Immature natural killer cell (primary cell): ENCODE measurements around the gene TP73. TPM values are rescaled to one million over a fixed set of nuclear protein-coding genes. Genes with fewer than 3 reads are reported as not detected.

Source experiments
- DNase-seq, 3 donors: peaks; one replicate each; pipeline ENCODE4 v3.0.0; 2022; ENCODE audit warnings: mixed read lengths in 1 of 3
- H3K27ac Mint-ChIP-seq, 6 donors: one replicate each; pipeline ENCODE4 v1.8.0; 2020; ENCODE audit warnings: mixed read lengths in 6 of 6, mild to moderate bottlenecking in 5 of 6, inconsistent platforms in 4 of 6, moderate library complexity in 3 of 6
- H3K27me3 Mint-ChIP-seq, 3 donors: one replicate each; pipeline ENCODE4 v1.8.0; 2020 to 2021; ENCODE audit warnings: low read depth in 3 of 3, mild to moderate bottlenecking in 3 of 3, mixed read lengths in 3 of 3, moderate library complexity in 3 of 3, inconsistent platforms in 1 of 3
- H3K36me3 Mint-ChIP-seq, 3 donors: one replicate each; pipeline ENCODE4 v1.8.0; 2020; ENCODE audit warnings: mixed read lengths in 3 of 3, inconsistent platforms in 2 of 3, mild to moderate bottlenecking in 2 of 3
- H3K4me1 Mint-ChIP-seq, 2 donors: one replicate each; pipeline ENCODE4 v1.8.0; 2020; ENCODE audit warnings: inconsistent platforms in 2 of 2, mild to moderate bottlenecking in 2 of 2, mixed read lengths in 2 of 2, moderate library complexity in 1 of 2
- H3K4me3 Mint-ChIP-seq, 5 donors: one replicate each; pipeline ENCODE4 v1.8.0; 2020; ENCODE audit warnings: mild to moderate bottlenecking in 5 of 5, mixed read lengths in 5 of 5, inconsistent platforms in 3 of 5, moderate library complexity in 3 of 5
- H3K9me3 Mint-ChIP-seq, 6 donors: one replicate each; pipeline ENCODE4 v1.8.0; 2020; ENCODE audit warnings: mild to moderate bottlenecking in 6 of 6, mixed read lengths in 6 of 6, inconsistent platforms in 4 of 6, moderate library complexity in 3 of 6
- polyA plus RNA-seq, 3 donors: library from polyadenylated mRNA; unstranded; fragments of 300-500 nt; fragmentation: Illumina TruSeq; gene quantifications; one replicate each; pipeline ENCODE4 v1.2.3, GENCODE V29; 2021

TP73 gene
- polyA plus RNA-seq, 3 donors from 2014 or later = not detected

DNA sequence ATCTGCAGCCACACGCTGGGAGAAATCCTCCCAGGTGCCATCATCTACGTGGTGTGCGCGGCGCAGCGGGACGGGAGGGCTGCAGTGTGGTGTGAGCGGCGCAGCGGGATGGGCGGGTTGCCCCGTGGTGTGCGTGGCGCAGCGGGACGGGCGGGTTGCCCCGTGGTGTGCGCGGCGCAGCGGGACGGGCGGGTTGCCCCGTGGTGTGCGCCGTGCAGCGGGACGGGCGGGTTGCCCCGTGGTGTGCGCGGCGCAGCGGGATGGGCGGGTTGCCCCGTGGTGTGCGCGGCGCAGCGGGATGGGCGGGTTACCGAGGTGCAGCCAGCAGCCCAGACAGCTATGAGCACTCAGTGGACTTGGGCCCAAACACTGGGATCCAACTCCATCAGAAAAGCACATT is 7.1 kb upstream of the TP73 start:
- no peak for DNase-seq
- H3K36me3 Mint-ChIP-seq = peaks cover 3 to 29% (median 12%) of the 10 kb centered on the region in 3 donors
- no peak overlapping the region for H3K4me3 Mint-ChIP-seq
- peaks cover 2 to 3% (median 3%) of the 10 kb centered on the region in 3 donors for H3K27me3 Mint-ChIP-seq
- peaks cover 17 to 30% of the 10 kb centered on the region in 2 donors for H3K4me1 Mint-ChIP-seq
- H3K9me3 Mint-ChIP-seq = no peaks in the 10 kb centered on the region
- H3K27ac Mint-ChIP-seq = no peak overlapping the region

DNA sequence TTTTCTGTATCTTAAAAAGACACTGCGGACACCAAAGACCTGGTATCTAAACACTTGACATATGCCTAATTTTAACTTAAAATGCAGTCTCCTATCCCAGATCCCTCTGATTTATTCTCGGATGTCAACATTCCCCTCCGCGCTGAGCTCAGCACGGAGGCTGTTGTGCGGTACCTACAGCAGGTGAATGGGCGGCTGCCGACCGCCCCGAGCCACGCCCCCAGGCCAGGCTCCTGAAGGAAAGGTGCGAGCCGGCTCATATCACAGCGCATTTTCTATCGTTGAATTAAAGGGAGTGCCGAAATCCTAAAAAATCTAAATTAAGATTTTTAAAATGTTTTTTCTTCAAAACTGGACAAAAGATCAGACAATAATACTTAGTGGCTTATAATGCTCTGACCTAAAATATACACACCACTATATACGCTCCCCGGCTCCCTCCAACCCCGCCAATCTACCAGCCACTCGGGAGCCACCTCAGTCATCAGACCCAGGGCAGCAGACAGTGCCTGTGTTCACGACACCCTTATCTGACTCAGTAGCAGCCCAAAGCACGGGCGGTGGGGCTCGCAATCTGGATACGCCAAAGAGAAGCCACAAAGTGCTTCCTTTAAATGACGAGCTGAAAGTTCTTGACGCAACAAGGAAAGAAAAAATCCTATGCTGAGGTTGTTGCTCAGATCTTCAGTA is 6.5 kb upstream of the TP73 start:
- Mint-ChIP-seq H3K9me3 (no peaks in the 10 kb centered on the region), H3K4me3 (no peak overlapping the region), H3K27me3 (peaks cover 3 to 5% (median 5%) of the 10 kb centered on the region in 3 donors), H3K36me3 (peaks cover 3 to 29% (median 12%) of the 10 kb centered on the region in 3 donors), H3K27ac (peak overlapping the region in 1 of 6 donors; percentile 50), H3K4me1 (peaks cover 19 to 34% of the 10 kb centered on the region in 2 donors)
- DNase-seq = no peak

DNA sequence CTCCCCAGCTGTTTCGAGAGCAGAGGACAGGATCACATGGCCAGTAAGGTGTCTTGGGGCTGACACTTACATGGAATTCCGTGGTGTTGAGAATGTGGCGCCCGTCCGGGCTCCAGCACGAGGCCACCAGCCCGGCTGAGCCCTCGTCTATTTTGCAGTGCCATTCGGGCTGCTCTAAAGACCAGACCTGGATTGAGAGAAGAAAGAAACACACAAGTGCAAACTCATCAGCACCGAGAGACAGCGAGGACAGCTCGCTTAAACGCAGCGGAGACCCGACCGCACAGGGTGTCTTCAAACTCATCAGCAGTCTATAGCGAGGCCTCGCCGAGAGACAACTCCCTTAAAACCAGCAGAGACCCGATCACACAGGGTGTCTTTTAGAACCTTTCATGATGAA is 5.7 kb upstream of the TP73 start:
- Mint-ChIP-seq H3K36me3 (peaks cover 3 to 28% (median 12%) of the 10 kb centered on the region in 3 donors), H3K27ac (no peak overlapping the region), H3K27me3 (peaks cover 5 to 7% (median 7%) of the 10 kb centered on the region in 3 donors), H3K4me1 (peaks cover 22 to 34% of the 10 kb centered on the region in 2 donors), H3K4me3 (no peak overlapping the region), H3K9me3 (no peaks in the 10 kb centered on the region)
- no peak for DNase-seq

DNA sequence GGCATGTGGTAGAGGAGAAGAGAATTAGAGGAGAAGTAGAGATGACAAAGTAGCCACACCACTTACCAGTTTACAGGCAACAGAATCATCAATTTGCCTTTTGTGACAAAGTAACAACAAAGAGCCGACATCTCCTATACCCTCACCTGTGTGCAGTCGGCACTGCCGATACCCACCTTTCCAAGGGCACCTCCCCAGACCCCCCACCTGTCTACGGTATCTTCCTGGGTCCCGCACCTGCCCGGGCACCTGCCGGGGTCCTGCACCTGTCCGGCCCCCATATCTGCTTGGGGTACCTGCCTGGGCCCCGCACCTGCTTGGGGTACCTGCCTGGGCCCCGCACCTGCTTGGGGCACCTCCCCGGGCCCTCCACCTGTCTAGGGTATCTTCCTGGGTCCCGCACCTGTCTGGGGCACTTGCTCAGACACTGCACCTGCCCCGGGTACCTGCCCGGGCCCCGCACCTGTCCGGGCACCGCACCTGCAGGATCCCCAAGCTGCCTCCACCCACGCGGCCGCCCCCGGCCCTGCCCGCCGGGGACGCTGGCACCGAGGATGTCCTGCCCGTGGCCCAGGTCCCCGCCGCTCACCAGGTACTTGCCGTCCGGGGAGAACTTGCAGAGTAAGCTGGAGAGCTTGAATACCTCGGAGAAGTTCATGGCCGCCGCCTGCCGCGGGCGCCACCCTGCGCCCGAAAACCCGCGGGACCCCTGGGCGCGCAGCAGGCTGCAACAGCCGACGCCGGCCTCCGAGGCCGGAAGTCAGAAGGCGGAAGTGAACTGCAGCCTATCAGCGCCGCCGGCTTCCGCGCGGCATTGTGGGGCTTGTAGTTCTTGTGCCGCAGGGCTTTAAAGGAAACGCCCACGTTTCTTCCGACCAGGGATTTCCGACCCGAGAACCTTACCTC is 2.7 kb upstream of the TP73 start, which contains the start of gene WRAP73:
Gene WRAP73 (minus strand): TSS at position 762 of the 906 bp plus-strand sequence. CDS start 104 bp downstream, at position 658.
- peak within 1 kb of the TSS; percentile 82 to 88 (median 86) for H3K4me3 Mint-ChIP-seq
- no peaks in the 10 kb centered on the region for H3K9me3 Mint-ChIP-seq
- peaks cover 13 to 16% (median 14%) of the 10 kb centered on the region in 3 donors for H3K27me3 Mint-ChIP-seq
- peaks cover 3 to 12% (median 3%) of the 10 kb centered on the region in 3 donors for H3K36me3 Mint-ChIP-seq
- peak within 1 kb of the TSS in 5 of 6 donors; percentile 51 to 84 (median 66) for H3K27ac Mint-ChIP-seq
- peak; percentile 81 to 85 (median 84) for DNase-seq
- peaks cover 21 to 34% of the 10 kb centered on the region in 2 donors for H3K4me1 Mint-ChIP-seq

DNA sequence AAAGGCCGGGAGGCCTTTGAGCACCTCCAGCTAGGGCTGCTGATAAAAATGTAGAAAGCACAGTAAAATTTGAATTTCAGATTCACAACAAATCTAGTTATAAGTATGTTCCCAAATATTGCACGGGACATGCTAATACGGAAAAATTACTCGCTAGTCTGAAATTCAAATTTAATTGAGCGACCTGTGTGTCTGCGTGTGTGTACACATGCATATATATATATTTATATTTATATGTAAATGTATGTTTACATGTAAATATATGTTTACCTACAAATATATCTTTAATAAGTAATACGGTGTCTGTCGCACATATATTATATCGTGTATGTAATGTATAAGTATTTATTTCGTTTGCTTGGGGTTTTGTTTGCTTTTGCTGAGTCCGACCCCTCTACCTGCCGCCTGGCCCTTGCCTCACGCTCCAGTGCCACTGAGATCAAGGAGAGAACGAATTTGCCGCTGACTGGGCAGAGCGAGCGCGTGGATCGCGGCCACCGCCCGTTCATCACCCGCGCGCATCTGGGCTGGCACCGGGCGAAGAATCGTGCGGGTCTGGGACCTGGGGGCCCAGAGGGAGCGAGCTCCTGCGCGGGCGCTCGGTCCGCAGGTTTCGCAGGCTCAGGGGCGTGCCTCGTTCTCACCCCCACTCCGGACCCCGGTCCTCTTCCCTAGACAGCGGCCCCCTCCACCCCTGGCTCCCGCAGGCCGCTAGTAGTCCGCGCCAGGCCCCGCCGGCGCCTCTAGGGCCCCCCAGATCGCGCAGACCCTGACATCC is 1.9 kb upstream of the TP73 start:
- Mint-ChIP-seq H3K36me3 (peaks cover 0 to 6% (median 3%) of the 10 kb centered on the region in 3 donors), H3K4me3 (peak overlapping the region; percentile 81 to 88 (median 82)), H3K27me3 (peaks cover 13 to 18% (median 16%) of the 10 kb centered on the region in 3 donors), H3K9me3 (no peaks in the 10 kb centered on the region), H3K27ac (peak overlapping the region in 4 of 6 donors; percentile 4 to 84 (median 54)), H3K4me1 (peaks cover 21 to 34% of the 10 kb centered on the region in 2 donors)
- no peak for DNase-seq

DNA sequence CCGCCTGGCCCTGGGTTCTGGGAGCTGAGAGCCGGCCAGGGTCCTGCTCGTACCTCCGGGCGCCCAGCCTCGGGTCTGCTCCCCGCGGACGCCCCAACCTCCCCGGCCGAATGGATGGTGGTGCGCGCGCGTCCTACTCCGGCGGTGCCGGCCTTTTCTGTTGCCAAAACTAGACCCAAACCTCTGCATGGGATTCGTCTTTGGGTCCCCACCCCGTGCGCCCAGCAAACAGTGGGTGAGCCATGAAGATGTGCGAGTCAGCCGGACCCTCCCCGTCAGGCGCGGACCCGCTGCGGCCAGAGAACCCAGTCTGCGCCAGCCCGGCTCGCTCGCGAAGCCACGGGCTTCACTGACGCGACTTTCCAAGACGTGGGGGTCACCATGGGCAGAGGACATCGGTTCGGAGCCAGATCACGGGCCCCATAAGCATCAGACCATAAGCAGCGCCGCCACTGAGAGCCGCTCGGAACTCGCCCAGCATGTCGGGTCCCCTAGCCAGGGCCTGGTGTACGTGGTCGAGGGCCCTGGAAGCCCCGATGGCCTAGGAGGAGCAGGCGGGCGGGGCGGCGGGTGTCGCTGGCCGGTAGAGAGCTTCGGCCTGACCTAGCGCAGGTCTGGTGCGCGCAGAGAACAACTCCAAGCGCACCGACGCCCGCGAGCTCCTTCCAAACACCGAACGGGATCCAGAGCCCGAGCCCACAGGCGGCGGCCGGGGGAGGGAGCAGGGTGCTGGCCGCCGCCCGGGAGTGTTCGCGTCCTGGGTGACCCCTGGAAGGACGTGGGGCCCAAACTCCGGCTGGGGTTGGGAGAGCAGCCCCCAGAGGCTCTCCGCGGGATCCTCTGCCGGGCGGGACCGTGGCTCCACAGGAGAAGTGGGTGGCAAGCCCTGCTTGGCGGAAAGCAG is 1.0 kb upstream of the TP73 start:
- no peak for DNase-seq
- Mint-ChIP-seq H3K9me3 (no peaks in the 10 kb centered on the region), H3K36me3 (peaks cover 0 to 3% (median 0%) of the 10 kb centered on the region in 3 donors), H3K4me3 (peak overlapping the region in 4 of 5 donors; percentile 21 to 51 (median 40)), H3K4me1 (peaks cover 21 to 34% of the 10 kb centered on the region in 2 donors), H3K27ac (no peak overlapping the region), H3K27me3 (peaks cover 13 to 18% (median 16%) of the 10 kb centered on the region in 3 donors)

DNA sequence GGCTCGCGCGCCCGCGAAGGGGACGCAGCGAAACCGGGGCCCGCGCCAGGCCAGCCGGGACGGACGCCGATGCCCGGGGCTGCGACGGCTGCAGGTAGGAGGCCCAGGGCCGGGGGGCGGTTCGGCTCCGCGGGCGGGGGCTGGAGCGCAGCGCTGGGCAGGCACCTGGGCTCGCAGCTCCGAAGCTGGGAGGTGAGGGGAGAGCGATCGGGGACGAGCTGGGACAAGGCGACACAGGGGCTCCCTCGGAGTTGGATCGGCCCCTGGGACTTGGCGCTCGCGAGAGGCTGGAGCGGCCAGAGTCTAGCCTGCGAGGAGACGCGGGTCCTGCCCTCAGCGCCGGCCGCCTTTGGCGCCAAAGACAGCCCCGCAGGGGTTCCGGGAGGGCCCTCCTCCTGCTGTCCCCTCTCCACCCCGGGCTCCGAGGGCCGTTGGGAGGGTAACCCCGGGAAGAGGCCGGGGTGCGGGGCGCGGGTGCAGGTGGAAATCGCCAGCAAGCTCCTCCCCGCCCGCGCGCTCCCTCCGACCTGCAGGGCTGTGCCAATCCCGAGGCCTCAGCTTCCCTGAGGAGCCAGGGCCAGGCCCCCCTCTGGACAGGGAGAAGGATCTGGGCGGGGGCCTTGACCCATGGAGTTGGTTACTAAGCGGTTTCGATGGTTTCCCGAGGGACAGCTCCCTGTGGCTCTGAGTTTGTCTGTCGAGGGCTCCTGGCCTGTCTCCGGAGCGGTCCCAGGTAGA is 401 bp downstream of the TP73 start:
- peaks cover 14 to 21% (median 18%) of the 10 kb centered on the region in 3 donors for H3K27me3 Mint-ChIP-seq
- no peaks in the 10 kb centered on the region for H3K9me3 Mint-ChIP-seq
- H3K4me1 Mint-ChIP-seq = peaks cover 21 to 27% of the 10 kb centered on the region in 2 donors
- no peaks in the 10 kb centered on the region for H3K36me3 Mint-ChIP-seq
- DNase-seq = no peak
- no peak overlapping the region for H3K4me3 Mint-ChIP-seq
- no peak overlapping the region for H3K27ac Mint-ChIP-seq

DNA sequence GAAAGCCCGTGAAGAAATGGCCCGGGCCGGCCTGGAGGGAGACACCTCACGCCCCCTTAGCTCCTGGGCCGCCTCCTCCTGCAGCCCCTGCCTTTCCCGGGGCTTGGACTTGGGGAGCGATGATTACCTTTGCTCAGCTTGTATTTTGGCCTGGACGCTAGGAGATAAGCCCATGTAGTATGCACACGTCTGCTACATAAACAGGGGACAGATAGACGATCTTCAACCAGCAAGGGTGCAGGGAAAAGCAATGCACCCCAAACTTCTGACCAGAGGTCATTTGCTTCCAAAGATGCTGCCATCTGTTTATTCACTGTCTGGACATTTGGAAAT is 936 bp downstream of the TP73 start:
- no peak for DNase-seq
- H3K4me3 Mint-ChIP-seq = peak overlapping the region in 2 of 5 donors; percentile 47 to 52
- no peak overlapping the region for H3K27ac Mint-ChIP-seq
- peaks cover 14 to 24% (median 20%) of the 10 kb centered on the region in 3 donors for H3K27me3 Mint-ChIP-seq
- H3K4me1 Mint-ChIP-seq = peaks cover 19 to 21% of the 10 kb centered on the region in 2 donors
- H3K36me3 Mint-ChIP-seq = no peaks in the 10 kb centered on the region
- H3K9me3 Mint-ChIP-seq = no peaks in the 10 kb centered on the region

DNA sequence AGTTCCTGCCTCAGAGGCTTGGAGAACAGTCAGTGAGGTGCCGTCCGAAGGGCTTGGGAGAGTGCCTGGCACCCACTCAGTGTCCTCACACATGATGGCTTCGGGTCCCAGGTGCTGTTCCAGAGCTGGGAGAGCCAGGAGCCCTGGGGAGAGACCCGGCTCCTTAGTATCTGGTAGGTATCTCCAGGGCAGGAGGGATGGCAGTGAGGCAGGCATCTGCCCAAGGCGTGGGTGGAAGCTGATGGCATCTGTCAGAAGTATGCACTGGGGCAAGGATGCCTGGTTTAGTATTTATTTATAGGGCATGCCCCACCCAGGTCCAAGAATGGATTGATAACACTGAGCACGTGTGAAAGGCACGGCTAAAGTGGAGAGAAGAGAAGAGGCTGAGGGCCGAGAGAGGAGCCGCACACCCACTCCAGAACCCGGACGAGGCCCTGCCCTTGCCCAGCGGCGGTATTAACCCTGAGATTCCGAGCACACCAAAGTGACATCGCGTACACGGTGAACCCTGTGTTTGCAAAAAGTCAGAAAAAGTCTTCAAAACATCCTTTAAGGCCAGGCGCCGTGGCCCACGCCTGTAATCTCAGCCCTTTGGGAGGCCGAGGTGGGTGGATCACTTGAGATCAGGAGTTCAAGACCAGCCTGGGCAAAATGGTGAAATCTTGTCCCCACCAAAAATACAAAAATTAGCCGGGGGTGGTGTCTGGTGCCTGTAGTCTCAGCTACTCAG is 2.4 kb downstream of the TP73 start:
- Mint-ChIP-seq H3K4me3 (no peak overlapping the region), H3K27ac (no peak overlapping the region), H3K27me3 (peaks cover 16 to 27% (median 24%) of the 10 kb centered on the region in 3 donors), H3K36me3 (no peaks in the 10 kb centered on the region), H3K4me1 (peaks cover 9 to 10% of the 10 kb centered on the region in 2 donors), H3K9me3 (no peaks in the 10 kb centered on the region)
- DNase-seq = no peak

DNA sequence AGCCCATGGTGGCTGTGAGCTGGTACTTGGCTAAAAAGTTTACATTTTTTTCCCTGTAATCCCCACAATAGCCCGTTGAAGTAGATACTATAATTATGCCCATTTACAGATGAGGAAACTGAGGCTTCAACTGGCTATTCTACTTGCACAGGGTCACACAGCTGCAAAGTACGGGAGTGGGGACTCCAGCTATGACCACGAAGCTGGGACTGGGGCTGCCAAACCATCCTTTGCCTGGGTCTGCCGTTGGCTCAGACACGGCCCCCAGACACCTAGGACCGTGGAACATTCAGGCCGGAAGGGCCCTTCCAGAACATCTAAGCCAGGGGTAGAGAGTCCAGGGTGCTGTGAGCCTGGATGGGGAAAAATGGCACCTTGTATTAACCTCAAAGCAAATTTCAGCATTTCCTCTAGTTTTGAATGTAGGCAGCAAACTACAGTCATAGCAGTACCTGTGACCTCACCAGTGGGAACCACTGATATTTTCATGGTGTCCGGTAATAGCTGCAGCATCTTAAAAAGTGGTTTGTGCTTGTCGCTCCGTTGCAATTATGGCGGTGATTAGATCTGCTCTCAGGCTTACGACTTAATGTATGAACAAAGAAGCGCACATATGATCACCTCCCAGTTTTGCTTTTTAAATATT is 4.3 kb downstream of the TP73 start:
- Mint-ChIP-seq H3K27me3 (peaks cover 11 to 20% (median 17%) of the 10 kb centered on the region in 3 donors), H3K4me1 (peaks cover 0 to 1% of the 10 kb centered on the region in 2 donors), H3K9me3 (no peaks in the 10 kb centered on the region), H3K4me3 (no peak overlapping the region), H3K36me3 (no peaks in the 10 kb centered on the region), H3K27ac (no peak overlapping the region)
- no peak for DNase-seq

DNA sequence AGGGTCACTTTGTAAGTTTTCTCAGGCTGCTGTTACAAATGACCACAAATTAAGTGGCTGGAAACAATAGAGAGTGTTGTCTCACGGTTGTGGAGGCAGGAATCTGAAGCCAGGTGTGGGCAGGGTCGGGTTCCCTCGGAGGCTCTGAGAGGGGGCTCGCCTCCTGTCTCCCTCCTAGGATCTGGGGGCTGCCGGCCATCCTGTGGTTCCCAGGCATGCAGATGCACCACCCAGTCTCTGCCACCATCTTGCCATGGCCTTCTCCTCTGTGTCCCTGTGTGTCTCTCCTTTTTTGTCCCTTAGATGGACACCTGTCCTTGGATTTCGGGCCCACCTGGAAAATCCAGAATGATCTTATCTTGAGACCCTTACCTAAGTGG is 4.8 kb downstream of the TP73 start:
- H3K27ac Mint-ChIP-seq = no peak overlapping the region
- no peaks in the 10 kb centered on the region for H3K9me3 Mint-ChIP-seq
- H3K27me3 Mint-ChIP-seq = peaks cover 11 to 20% (median 17%) of the 10 kb centered on the region in 3 donors
- H3K4me3 Mint-ChIP-seq = no peak overlapping the region
- H3K36me3 Mint-ChIP-seq = no peaks in the 10 kb centered on the region
- DNase-seq = no peak
- peaks cover 0 to 1% of the 10 kb centered on the region in 2 donors for H3K4me1 Mint-ChIP-seq
